GM21447 (cell line): Measurements from ENCODE around the gene MITD1.
A peak's percentile ranks its signal among the peaks of the same experiment; 100 is the strongest.
"Not testable (repeated sequence)": the region's sequence is repeated elsewhere in the genome, so short reads cannot be mapped to it uniquely, and the experiment has no call there.

ENCODE experiments used
- ATAC-seq: cut with Tn5 transposase; IDR thresholded peaks from one replicate; pipeline ENCODE4 v1.9.1; 2021; ENCODE audit not compliant: unreplicated experiment

The MITD1 gene

GRCh38 chr2:99154643-99155536 is 26.0 kb downstream of the MITD1 start, which contains the start of the genes LIPT1 and TSGA10:
TSS of gene LIPT1 (plus strand) at chr2:99154967. CDS start at chr2:99161958, 6,991 bp downstream.
TSS of gene TSGA10 (minus strand) at chr2:99154942. CDS start at chr2:99109439, 45,503 bp downstream.
- ATAC-seq: peak; percentile 95

GRCh38 chr2:99153921-99154604 is 26.8 kb downstream of the MITD1 start:
- ATAC-seq: no peak

DNA sequence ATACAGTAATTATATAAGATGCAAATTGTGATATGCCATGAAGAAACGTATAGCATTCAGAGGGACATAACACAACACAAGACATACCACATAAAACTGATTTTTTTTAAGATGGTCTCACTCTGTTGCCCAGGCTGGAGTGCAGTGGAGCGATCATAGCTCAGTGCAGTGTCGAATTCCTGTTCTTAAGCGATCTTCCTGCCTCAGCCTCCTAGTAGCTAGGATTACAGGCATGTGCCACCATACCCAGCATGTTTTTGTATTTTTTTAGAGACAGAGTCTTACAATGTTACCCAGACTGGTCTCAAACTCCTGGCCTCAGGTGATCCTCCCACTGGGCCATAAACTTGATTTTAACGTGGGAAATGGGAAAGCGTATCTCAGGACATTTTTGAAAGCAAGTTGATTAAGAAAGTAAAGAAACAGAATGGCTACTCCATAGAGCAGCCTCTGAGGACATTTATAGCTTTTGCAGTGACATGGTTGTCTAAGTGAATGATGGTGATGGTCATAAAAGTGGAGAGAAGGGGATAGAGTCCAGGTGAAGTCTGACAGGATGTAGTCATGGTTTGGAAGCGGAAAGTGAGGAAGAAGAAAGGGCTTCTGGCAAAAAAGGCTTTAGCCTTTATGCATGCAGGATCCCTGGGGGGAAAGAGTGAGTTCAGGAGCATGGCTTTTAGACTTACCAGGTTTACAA is 28.5 kb downstream of the MITD1 start:
- no peak for ATAC-seq

DNA sequence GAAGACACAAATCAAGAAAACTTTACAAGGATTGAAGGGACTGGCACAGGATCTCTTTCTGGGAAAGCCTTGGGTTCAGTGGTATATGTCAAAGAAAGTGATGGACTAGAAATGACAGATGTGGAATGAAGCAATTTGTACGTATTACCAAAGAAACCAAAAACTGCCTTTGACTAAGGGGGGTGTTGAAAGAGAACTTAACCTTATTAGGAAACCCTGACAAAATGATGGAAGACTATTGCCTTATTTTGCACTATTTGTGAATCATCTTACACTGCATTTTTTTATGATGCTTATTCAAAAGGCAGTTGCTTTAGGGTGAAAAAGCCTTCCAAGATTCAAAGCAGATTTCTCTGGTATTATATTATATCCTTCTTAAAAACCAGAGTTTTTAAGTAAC is 30.2 kb downstream of the MITD1 start:
- ATAC-seq: no peak

DNA sequence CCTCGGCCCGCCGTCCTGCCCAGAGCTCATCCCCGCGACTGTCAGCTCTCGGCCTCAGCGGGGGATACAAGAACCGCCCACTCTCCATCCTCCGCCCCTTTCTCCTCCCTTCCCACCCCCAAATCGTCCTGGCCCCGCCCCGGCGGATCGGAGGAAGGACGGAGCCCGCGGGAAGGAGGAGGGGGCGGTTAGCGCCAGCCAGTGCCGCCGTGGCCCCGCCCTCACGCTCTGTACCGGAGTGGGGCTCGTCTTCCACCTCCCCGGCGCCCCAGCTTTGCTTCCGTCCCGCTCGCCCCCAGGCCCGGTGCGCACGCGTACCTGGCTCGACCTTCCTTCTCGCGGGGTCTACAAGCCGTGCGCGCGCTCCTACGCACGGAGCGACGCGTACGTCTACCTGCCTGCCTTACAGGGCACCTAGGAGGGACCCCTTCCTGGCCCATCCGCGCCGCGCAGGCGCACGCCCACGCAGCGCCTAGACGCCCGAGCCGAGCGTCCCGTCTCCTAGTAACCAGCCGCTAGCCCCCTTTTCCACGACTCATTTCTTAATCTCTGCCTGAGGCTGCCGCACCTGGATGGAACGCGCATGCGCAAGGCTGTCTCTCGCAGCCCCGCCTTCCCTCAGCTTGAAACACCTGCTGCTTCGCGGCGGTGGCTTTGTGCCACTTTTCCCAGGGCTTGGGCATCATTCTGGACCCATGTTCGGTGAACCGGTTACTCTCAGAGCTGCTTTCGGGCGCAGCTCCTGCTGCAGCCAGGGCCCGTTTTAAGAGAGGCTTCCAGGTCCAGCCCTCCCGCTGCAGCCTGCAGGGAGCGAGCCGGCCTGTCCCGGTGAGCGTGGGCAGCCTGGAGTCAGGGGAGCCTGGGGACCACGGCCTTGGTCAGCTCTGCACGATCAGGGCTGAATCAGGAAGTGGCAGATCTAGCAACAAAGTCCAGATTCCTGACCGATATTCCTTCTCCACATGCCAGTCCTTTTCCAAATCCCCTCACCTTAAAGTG is 39.4 kb downstream of the MITD1 start, which contains the start of gene C2orf15:
Gene C2orf15, plus strand, starts transcription at position 598 of the 999 bp plus-strand sequence. CDS start 8,852 bp downstream, outside the sequence.
- peak; percentile 84 for ATAC-seq

DNA sequence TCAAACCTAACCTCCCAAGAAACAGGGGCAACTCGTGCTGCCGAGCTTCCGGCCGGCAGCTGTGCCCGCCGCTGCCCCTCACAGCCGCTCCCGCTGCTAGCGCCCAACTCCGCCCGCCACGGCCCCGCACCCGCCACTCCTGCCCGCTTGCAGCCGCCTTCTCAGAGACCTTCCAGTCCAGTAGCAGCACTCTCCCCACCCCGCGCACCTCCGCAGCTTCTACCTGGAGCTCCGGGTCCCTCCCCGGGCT is 40.1 kb downstream of the MITD1 start:
- peak; percentile 36 for ATAC-seq

DNA sequence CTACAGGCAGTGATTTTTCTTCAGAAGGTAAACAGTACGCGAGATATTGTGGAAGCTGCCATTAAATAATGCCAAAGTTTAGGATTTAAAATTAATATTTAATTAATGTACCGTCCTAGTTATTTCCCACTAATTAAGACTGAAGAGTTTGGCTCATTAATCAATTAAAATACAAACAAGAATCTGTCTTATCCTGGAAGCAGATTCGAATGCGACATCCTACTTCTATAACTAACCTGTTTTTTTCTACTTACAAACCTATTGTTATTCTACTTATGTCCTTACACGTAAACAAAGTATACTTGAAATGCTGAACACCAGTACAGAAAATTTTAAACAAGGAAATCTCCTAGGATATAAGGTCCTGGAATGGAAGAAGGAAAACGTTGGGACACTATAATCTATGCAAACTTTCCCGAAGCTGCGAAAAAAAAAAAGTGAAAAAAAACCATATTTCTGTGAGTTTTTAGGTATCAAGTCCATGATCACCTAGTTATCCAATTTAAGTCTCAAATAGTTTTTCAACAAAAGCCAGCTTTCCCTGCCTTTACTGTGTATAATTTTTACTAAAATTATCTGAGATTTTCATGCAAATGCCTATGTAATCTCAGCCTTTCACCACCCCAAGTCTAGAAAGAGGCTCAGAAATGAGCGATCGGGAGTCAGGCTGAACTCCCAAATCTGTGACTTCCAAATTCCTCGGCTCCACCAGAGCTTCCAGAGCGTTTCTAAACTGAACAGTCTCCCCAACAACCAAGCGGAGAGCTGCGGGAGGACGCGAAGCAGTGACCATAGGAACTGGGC is 40.6 kb downstream of the MITD1 start:
- no peak for ATAC-seq

GRCh38 chr2:99139003-99139402 is 41.9 kb downstream of the MITD1 start:
- no peak for ATAC-seq

DNA sequence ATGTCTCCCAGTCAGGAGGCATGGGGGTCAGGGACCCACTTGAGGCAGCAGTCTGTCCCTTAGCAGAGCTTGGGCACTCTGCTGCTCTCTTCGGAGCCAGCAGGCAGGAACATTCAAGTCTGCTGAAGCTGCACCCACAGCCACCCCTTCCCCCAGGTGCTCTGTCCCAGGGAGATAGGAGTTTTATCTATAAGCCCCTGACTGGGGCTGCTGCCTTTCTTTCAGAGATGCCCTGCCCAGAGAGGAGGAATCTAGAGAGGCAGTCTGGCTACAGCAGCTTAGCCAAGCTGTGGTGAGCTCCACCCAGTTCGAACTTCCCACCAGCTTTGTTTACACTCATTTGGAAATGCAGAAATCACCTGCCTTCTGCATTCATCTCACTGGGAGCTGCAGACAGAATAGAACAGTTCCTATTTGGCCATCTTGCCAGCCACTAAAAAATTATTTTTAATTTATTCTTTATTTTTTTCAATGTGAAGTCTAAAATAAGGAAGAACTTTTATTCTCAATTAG is 45.8 kb downstream of the MITD1 start:
- ATAC-seq: not testable (repeated sequence)

GRCh38 chr2:99127981-99128380 is 52.9 kb downstream of the MITD1 start:
- ATAC-seq: no peak
